HepG2 (cell line): ENCODE data around the gene GPR152. TPM values are rescaled to one million over a fixed set of nuclear protein-coding genes. Genes with fewer than 3 reads are reported as not detected.

Source experiments
- ASH2L ChIP-seq: fragments of 300-600, 200-600 bp; sonication (generic); IDR thresholded peaks from 2 replicates; pipeline ENCODE4 v1.7.0; 2017; ENCODE audit warnings: low read depth, mild to moderate bottlenecking, moderate library complexity, mixed read lengths, low read length; ENCODE audit not compliant: insufficient read length
- ATF7-NPFF ChIP-seq: sonication (generic); formaldehyde crosslinking; IDR thresholded peaks from 2 replicates; pipeline ENCODE4 v1.8.1; 2023; ENCODE audit warnings: mild to moderate bottlenecking, low read depth, missing genetic modification reagents, moderate library complexity
- CCAR2 ChIP-seq: fragments of 200-400 bp; formaldehyde crosslinking; optimal IDR thresholded peaks from 2 replicates; pipeline ENCODE3; 2018; ENCODE audit warnings: low read depth, mild to moderate bottlenecking, low read length, moderate library complexity
- ETV6 ChIP-seq: sonication (generic); formaldehyde crosslinking; conservative IDR thresholded peaks from 2 replicates; pipeline ENCODE4 v1.4.0; 2020; ENCODE audit warnings: missing genetic modification reagents
- EZH2 ChIP-seq: conservative IDR thresholded peaks from 2 replicates; pipeline ENCODE4 v1.6.1; 2012; ENCODE audit warnings: mild to moderate bottlenecking, low read depth, low read length, moderate library complexity
- FOXO1 ChIP-seq: sonication (generic); formaldehyde crosslinking; IDR thresholded peaks from 2 replicates; pipeline ENCODE4 v1.4.0; 2020; ENCODE audit warnings: missing genetic modification reagents
- GFI1 ChIP-seq: sonication (generic); formaldehyde crosslinking; IDR thresholded peaks from 2 replicates; pipeline ENCODE4 v1.5.0; 2020; ENCODE audit warnings: missing genetic modification reagents, mild to moderate bottlenecking, borderline replicate concordance
- MEF2D ChIP-seq: sonication (generic); formaldehyde crosslinking; IDR thresholded peaks from 2 replicates; pipeline ENCODE4 v1.5.1; 2020; ENCODE audit warnings: mild to moderate bottlenecking, missing genetic modification reagents
- MYC ChIP-seq: sonication (generic); formaldehyde crosslinking; IDR thresholded peaks from 2 replicates; pipeline ENCODE4 v1.9.0; 2021; ENCODE audit warnings: missing genetic modification reagents, borderline replicate concordance
- NKX3-1 ChIP-seq: sonication (generic); formaldehyde crosslinking; IDR thresholded peaks from 2 replicates; pipeline ENCODE4 v1.5.0; 2020; ENCODE audit warnings: missing genetic modification reagents
- REXO4 ChIP-seq: sonication (generic); formaldehyde crosslinking; IDR thresholded peaks from 2 replicates; pipeline ENCODE4 v1.8.0; 2022; ENCODE audit warnings: missing genetic modification reagents, mild to moderate bottlenecking, borderline replicate concordance
- SMAD3 ChIP-seq: sonication (generic); formaldehyde crosslinking; IDR thresholded peaks from 2 replicates; pipeline ENCODE4 v1.4.0; 2020; ENCODE audit warnings: missing genetic modification reagents
- SMARCE1 ChIP-seq: fragments of 450-650 bp; IDR thresholded peaks from 2 replicates; pipeline ENCODE4 v1.6.1; 2017; ENCODE audit warnings: borderline replicate concordance
- SP4 ChIP-seq: sonication (generic); formaldehyde crosslinking; IDR thresholded peaks from 2 replicates; pipeline ENCODE4 v1.8.1; 2023; ENCODE audit warnings: mild to moderate bottlenecking, missing genetic modification reagents
- TCF7L2 ChIP-seq: IDR thresholded peaks from 2 replicates; pipeline ENCODE4 v1.6.1; 2011; ENCODE audit warnings: mild to moderate bottlenecking, low read depth, low read length, moderate library complexity
- ZNF510 ChIP-seq: sonication (generic); formaldehyde crosslinking; IDR thresholded peaks from 2 replicates; pipeline ENCODE4 v1.4.0; 2020; ENCODE audit warnings: low read depth, mild to moderate bottlenecking, missing genetic modification reagents
- ZNF652 ChIP-seq: IDR thresholded peaks from 2 replicates; pipeline ENCODE4 v1.6.1; 2016; ENCODE audit warnings: low read depth, borderline replicate concordance
- ZNF747 ChIP-seq: sonication (generic); formaldehyde crosslinking; IDR thresholded peaks from 2 replicates; pipeline ENCODE4 v1.8.1; 2023; ENCODE audit warnings: missing genetic modification reagents, mild to moderate bottlenecking, borderline replicate concordance
- ZNF841 ChIP-seq: sonication (generic); formaldehyde crosslinking; IDR thresholded peaks from 2 replicates; pipeline ENCODE4 v1.8.1; 2023; ENCODE audit warnings: missing genetic modification reagents, borderline replicate concordance
- polyA plus RNA-seq, 8 experiments: library from polyadenylated mRNA; depleted of rRNA in 3 of 8; stranded (reverse) in 7 of 8; unstranded in 1 of 8; fragments of >200 nt; fragmentation: Illumina TruSeq in 4 of 8; extraction: Trizol in 4 of 8; gene quantifications; 2 replicates each; pipeline versions ENCODE4 v1.2.1 to v1.2.3, GENCODE V29; 2011 to 2016; ENCODE audit warnings: low read depth in 4 of 8, missing spikeins in 1 of 8, mixed read lengths in 1 of 8; ENCODE audit not compliant: insufficient read depth in 1 of 8
- total RNA-seq, 5 experiments: library from RNA; depleted of rRNA; stranded (reverse); fragments of >200 nt; fragmentation: Illumina TruSeq; extraction: Trizol; gene quantifications; 2 replicates each; pipeline ENCODE4 v1.2.3, GENCODE V29; 2016; ENCODE audit warnings: low read depth in 1 of 5
- TF ChIP-seq, protein P1 (sequence below): sonication (generic); formaldehyde crosslinking; IDR thresholded peaks from 2 replicates; pipeline ENCODE4 v1.4.0; 2020; ENCODE audit warnings: low read depth, missing genetic modification reagents
- TF ChIP-seq, protein P2 (sequence below): sonication (generic); formaldehyde crosslinking; IDR thresholded peaks from 2 replicates; pipeline ENCODE4 v1.4.0; 2020; ENCODE audit warnings: missing genetic modification reagents, borderline replicate concordance

Gene GPR152
- total and polyA plus RNA-seq, 2 of the 13 experiments (the other 11 are each of a cell fraction or from before 2014, with no cell fraction given), result not detected

DNA sequence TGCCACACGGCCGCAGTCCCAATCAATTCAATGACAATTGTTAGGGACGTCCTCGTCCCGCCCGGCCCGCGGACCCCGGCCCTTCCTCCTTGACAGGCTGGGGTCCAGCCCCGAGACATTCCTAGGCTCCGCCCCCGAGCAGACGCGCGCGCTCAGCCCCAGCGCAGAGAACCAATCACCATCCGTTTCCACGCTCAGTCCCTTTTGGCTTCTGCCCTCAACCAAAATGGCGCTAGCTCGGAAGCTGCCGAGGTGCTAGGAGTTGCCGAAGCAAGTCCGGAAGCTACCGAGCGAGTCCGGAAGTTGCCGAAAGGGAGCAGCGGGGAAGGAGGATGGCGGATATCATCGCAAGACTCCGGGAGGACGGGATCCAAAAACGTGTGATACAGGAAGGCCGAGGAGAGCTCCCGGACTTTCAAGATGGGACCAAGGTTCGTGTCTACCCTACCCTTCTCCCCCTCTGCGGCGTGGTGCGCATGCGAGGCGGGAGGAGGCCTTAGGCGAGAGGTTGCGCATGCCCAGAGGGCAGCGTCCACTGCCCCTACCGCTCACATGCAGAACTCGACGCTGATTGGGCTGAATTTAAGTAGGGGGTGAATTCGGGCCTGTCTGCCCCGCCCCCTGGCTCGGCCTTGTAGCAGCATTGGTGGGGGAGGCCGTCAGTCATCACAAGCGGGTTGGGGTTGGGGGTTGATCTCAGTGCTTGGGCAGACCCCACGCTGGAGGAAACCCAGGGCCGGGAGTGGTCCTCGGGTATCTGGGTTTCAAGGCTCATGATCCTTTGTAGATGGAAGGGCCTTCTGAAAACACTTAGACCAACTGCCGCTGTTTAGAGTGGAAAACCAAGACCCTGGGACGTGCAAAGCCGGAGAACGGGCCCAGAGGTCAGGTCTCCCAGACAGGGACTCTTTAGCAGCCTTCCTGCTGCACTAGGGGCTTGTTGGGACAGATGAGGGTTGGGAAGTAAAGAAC is 30.6 kb upstream of the GPR152 start, which contains the start of gene AIP (continued):
- TF ChIP-seq MEF2D (CRISPR knock-in tag) (peak; percentile 97), REXO4 (CRISPR knock-in tag) (0 out of 2 replicates have a peak, but pooled peaks have one; percentile 62), SMARCE1 (no peak), ATF7-NPFF (CRISPR knock-in tag) (peak; percentile 95), SMAD3 (CRISPR knock-in tag) (peak; percentile 80), TCF7L2 (no peak), ASH2L (peak; percentile 59), ZNF652 (CRISPR knock-in tag) (peak; percentile 46), SP4 (CRISPR knock-in tag) (peak; percentile 96), ZNF747 (CRISPR knock-in tag) (peak; percentile 95), MYC (CRISPR knock-in tag) (peak; percentile 78), CCAR2 (no peak), ZNF510 (CRISPR knock-in tag) (peak; percentile 99), GFI1 (CRISPR knock-in tag) (peak; percentile 89; the same call in 1 of the 2 replicates), ETV6 (CRISPR knock-in tag) (peak; percentile 95), FOXO1 (CRISPR knock-in tag) (peak; percentile 59), ZNF841 (peak; percentile 84), NKX3-1 (peak; percentile 82), EZH2 (no peak)
- TF ChIP-seq, protein P1, sequence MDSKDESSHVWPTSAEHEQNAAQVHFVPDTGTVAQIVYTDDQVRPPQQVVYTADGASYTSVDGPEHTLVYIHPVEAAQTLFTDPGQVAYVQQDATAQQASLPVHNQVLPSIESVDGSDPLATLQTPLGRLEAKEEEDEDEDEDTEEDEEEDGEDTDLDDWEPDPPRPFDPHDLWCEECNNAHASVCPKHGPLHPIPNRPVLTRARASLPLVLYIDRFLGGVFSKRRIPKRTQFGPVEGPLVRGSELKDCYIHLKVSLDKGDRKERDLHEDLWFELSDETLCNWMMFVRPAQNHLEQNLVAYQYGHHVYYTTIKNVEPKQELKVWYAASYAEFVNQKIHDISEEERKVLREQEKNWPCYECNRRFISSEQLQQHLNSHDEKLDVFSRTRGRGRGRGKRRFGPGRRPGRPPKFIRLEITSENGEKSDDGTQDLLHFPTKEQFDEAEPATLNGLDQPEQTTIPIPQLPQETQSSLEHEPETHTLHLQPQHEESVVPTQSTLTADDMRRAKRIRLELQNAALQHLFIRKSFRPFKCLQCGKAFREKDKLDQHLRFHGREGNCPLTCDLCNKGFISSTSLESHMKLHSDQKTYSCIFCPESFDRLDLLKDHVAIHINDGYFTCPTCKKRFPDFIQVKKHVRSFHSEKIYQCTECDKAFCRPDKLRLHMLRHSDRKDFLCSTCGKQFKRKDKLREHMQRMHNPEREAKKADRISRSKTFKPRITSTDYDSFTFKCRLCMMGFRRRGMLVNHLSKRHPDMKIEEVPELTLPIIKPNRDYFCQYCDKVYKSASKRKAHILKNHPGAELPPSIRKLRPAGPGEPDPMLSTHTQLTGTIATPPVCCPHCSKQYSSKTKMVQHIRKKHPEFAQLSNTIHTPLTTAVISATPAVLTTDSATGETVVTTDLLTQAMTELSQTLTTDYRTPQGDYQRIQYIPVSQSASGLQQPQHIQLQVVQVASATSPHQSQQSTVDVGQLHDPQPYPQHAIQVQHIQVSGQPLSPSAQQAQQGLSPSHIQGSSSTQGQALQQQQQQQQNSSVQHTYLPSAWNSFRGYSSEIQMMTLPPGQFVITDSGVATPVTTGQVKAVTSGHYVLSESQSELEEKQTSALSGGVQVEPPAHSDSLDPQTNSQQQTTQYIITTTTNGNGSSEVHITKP (CRISPR knock-in tag), result no peak
- TF ChIP-seq, protein P2, sequence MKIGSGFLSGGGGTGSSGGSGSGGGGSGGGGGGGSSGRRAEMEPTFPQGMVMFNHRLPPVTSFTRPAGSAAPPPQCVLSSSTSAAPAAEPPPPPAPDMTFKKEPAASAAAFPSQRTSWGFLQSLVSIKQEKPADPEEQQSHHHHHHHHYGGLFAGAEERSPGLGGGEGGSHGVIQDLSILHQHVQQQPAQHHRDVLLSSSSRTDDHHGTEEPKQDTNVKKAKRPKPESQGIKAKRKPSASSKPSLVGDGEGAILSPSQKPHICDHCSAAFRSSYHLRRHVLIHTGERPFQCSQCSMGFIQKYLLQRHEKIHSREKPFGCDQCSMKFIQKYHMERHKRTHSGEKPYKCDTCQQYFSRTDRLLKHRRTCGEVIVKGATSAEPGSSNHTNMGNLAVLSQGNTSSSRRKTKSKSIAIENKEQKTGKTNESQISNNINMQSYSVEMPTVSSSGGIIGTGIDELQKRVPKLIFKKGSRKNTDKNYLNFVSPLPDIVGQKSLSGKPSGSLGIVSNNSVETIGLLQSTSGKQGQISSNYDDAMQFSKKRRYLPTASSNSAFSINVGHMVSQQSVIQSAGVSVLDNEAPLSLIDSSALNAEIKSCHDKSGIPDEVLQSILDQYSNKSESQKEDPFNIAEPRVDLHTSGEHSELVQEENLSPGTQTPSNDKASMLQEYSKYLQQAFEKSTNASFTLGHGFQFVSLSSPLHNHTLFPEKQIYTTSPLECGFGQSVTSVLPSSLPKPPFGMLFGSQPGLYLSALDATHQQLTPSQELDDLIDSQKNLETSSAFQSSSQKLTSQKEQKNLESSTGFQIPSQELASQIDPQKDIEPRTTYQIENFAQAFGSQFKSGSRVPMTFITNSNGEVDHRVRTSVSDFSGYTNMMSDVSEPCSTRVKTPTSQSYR (CRISPR knock-in tag), result peak; percentile 64; the same call in 1 of the 2 replicates
